ENCODE results near the gene LMCD1. TPM values are rescaled to one million over a fixed set of nuclear protein-coding genes. Genes with fewer than 3 reads are reported as not detected.
"Not testable (repeated sequence)": the region's sequence is repeated elsewhere in the genome, so short reads cannot be mapped to it uniquely, and the experiment has no call there.

LMCD1 gene
- total RNA-seq, 2 donors from 2014 or later, result 5.8 to 7.1 TPM

- intact Hi-C loops (cut with DNase I, micrococcal nuclease), result no loop called here
- ATAC-seq (no peak), DNase-seq (no peak)
Observed at GRCh38 chr3:8574040-8574669, 72.5 kb downstream of the LMCD1 start.

DNA sequence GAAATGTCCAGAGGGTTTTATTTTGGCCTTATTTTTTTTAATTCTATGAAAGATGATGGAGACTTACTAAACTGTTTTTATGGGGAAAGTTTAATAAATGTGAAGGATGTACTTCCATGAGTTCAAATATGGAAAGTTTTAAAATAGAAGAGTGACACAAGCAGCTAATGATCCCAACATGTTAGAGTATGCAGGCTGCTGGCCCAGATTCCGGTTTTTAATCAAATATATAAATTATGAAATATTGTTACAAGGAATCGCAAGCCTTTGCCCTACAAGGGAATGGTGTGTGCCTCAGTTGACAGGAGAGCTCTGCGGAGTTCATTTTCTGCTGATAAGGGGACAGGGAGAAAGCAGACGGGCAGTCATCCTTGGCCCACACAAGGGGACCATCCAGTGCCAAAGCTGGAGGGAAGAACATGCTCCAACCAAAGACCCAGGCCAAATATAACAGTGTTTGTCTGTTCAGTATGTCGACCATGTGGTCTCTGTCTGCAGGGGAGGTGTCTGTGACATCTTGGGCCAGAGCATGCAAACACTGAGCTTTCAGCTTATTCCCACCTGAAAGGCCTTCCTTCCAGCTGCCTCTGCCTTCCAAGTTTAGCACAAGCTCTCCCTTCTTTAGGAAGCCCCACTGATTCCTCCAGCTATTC lies 73.2 kb downstream of the LMCD1 start:
- no peak for DNase-seq
- intact Hi-C loops (cut with DNase I, micrococcal nuclease), result no loop called here
- no peak for ATAC-seq

DNA sequence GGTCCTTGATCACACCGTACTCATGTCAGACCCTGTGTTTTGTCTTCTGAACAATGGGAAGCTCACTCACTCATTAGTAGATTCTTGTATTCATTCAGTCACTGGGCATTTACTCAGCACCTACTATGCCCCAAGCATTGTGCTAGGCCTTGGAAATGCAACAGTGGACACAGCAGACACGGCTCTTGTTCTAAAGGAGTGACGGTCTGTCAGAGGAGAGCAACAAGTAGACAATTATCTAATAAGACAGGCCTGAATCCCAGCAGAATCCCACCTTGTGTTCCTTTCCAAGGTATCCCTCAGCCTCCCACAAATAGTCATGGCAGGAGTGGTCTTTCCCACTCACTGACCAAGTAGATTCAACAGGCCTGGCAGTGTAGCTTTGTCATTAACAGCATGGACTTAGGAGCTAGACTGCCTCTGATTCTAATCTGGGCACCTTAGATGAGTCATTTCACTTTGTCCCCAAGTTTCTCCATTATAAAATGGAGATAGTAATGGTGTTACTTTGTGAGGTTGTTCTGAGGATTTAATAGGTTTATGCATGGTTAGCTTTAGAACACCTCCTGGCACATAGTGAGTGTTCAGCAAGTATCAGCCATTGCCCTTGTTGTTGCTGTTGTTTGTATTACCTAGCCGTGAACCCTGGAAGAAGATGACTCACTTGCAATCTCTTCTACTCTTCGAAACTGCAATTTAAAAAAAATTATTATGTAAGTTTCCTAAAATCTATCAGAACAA lies 73.9 kb downstream of the LMCD1 start:
- intact Hi-C loops (cut with DNase I, micrococcal nuclease), result no loop called here
- DNase-seq (no peak), ATAC-seq (no peak)

DNA sequence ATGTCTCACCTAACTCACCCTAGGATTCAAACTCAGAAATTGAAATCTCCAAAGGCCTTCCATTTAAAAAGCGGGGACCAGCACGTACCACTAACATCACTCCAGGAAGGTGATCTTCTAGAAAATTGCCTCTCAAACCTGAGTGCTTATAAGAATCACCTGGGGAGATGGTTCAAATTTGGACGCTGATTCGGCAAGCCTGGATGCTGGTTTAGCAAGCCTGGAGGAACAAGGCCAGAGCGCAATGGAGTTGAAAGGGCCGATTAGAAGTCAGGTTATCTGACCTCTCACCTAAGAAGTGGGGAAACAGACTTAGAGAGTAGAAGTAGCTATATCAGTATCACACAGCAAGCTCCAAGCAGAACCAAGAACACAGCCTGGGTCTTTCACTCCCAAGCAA lies 74.8 kb downstream of the LMCD1 start:
- intact Hi-C loops (cut with DNase I, micrococcal nuclease), result no loop called here
- ATAC-seq (no peak), DNase-seq (no peak)

DNA sequence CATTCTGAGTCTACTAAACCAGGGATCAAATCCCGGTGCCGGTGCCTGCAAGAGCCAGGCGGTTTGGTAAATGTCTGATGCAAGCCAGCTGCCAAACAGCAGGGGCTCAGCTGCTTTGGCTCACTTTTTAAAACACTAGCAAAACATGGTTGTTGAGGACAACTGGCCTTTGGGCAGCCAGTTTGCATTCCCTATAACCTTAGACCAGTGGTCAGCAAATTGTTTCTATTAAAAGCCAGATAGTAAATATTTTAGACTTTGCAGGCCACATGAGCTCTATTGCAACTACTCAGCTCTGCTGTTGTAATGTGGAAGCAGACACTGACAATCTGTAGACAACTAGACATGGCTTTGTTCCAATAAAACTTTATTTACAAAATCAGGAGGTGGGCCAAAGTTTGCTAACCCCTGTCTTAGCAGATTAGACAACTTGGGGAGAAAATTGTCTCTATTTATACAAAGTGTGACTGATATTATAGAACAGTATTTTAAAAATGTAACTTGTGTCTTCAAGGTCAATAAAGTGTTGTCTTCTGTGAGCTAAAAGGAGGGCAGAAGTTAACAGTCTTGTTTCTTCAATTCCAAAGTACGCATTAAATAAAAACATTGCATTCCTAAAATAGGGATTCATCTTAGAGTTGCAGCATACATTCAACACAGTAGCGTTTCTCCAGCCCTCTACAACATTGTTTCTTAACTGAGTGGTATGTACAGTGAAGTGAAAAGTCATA lies 75.4 kb downstream of the LMCD1 start:
- no peak for DNase-seq
- no peak for ATAC-seq
- intact Hi-C loops (cut with DNase I, micrococcal nuclease), result no loop called here

DNA sequence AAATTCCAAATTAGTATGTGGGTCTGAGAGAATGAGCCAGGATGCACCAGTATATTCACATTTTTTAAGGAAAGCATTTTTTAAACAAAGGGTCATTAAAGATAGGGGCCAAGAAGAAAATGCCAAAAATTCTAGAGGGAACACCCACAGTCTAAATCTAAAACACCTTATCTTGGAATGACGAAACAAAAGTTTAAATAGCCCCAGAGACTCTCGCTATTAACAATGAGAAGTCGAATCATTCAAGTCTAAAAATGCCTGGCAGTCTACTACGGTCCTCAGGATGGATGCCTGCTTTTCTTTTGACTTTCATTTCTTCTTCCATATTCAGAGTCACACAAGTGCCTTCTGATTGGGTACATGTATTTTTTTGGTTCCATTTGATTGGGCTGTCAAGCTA lies 76.7 kb downstream of the LMCD1 start:
- no peak for ATAC-seq
- no peak for DNase-seq
- intact Hi-C loops (cut with DNase I, micrococcal nuclease), result no loop called here

DNA sequence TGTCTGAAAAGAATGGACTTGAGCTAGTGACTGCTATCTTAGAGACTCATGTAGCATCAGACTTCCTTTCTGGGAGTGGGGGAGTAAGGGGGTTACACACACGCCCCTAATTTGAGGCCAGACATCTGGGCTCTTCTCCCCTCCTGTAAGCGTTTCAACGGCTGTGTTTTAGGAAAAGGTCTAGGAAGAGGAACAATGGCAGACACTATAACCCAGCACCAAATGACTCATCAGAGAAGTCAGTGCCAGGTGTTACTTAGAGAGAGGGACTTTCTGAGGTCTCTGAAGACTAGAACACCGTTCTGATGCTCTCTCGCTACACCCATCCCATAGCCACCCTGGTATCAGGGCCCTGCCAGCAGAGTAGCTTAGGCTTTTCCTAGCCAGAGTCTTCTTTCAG lies 77.5 kb downstream of the LMCD1 start:
- intact Hi-C loops (cut with DNase I, micrococcal nuclease), result no loop called here
- ATAC-seq, result no peak

DNA sequence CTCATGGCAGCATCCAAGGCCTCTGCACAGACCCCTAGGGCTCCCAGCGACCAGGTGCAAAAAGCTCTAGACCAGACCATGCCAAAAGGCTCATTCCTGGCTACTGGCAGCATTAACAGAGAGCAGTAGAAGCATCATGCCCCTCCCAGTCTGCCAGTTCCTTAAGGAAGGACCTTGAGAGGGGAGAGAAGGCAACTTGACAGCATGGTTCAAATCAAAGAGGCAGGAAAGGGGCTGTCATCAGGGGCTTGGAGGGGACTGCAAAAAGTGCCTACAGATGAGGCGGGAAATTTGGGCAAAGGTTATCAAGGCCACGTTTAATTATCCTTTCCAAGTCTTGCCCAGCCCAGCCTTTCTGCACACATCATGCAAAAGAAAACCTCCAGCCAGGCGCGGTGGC lies 78.3 kb downstream of the LMCD1 start:
- intact Hi-C loops (cut with DNase I, micrococcal nuclease), result no loop called here
- no peak for ATAC-seq
- no peak for DNase-seq

More for the DNA sequence above, 77.5 kb downstream of the LMCD1 start:
- no peak for DNase-seq

DNA sequence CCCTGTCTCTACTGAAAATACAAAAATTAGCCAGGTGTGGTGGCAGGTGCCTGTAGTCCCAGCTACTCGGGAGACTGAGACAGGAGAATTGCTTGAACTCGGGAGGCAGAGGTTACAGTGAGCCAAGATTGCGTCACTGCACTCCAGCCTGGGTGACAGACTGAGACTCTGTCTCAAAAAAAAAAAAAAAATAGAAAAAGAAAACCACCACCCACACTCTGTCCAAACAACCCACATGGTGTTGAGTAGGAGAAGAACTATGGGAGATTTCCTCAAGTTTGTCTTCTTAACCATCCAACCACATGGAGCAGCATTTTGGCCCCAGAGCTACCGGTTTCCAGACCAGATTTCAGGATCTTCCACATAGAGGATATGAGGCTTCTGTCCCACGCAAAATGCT lies 78.8 kb downstream of the LMCD1 start:
- DNase-seq; intact Hi-C loops (cut with DNase I, micrococcal nuclease); ATAC-seq: not testable (repeated sequence)

DNA sequence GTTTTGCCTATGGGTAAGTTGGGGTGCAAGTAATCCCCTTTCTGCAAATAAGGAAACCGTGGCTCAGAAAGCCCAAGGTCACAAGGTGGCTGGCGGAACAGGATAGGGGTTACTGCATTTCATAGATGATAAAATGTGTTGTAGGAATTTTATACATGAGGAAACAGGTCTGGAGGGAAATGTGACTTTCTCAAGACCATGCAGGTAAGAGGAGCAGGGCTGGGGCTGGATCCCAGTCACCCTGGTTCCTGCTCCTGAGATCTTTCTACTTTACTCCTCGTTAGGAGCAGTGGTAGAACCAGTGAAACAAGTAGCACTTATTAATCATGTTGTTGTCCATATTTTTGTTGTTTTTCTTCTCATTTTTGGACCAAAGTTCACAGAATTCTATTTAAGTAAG lies 79.8 kb downstream of the LMCD1 start:
- no peak for ATAC-seq

GRCh38 chr3:8581806-8582445 lies 80.3 kb downstream of the LMCD1 start:
- ATAC-seq (no peak), DNase-seq (no peak)
- intact Hi-C loops (cut with DNase I, micrococcal nuclease), result no loop called here

More for the DNA sequence above, 79.8 kb downstream of the LMCD1 start:
- intact Hi-C loops (cut with DNase I, micrococcal nuclease), result no loop called here
- no peak for DNase-seq

DNA sequence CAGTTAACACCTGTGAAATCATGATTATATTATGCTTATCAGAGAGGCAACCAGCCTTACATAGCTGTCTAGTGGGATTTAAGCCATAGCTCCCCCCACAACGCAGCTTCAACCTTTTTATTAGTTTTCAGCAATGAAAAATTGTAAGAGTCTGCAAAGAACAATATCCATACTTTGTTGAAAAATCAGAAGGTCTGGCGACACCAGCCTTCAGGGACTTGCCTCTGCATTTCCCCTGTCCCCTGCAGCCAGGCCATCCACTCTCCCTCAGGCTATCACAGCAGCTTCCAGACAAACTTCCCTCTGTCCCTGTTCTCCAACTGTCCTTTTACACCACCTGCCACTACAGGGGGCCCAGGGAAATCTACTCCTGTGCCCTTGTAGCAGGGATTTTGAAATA lies 83.0 kb downstream of the LMCD1 start:
- no peak for ATAC-seq

DNA sequence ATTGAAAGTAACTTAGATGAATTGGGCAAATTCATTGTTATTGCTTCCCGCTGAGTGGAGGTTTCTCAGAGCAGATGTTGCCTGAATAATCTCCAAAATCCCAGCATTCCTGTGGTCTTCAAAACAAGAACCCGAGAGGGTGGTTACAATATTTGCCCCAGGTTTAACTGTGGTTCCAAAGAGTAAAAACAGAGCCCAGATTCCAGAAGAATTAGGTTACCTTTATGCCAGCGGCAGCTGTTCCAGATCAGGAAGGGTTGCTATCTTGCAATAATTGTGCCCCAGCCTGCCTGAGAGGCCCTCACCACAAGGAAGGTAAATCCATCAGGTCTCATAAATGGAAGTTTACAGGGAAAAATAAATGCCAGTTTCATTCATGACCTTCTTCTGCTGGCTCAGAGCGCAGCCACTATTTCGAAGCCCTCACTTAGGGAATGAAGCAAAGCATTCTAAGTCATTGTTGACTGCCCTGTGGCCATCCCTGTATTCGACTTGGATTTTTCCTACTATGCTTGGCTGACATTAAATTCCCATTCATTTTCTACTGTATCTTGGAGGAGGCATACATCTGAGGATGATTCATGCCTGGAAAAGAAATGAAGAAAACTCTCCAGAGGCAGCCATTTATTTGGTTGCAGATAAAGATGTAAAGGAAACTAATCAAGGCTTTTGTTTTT lies 88.4 kb downstream of the LMCD1 start:
- intact Hi-C loops (cut with DNase I, micrococcal nuclease), result no loop called here
- DNase-seq, result no peak
- ATAC-seq, result no peak

More for the DNA sequence above, 83.0 kb downstream of the LMCD1 start:
- intact Hi-C loops (cut with DNase I, micrococcal nuclease), result no loop called here
- no peak for DNase-seq

GRCh38 chr3:8593021-8593827 lies 91.6 kb downstream of the LMCD1 start:
- DNase-seq (no peak), ATAC-seq (no peak)
- intact Hi-C loops (cut with DNase I, micrococcal nuclease), result no loop called here

- intact Hi-C loops (cut with DNase I, micrococcal nuclease), result no loop called here
- no peak for DNase-seq
- ATAC-seq, result no peak
Observed at GRCh38 chr3:8595252-8595651, 93.6 kb downstream of the LMCD1 start.

DNA sequence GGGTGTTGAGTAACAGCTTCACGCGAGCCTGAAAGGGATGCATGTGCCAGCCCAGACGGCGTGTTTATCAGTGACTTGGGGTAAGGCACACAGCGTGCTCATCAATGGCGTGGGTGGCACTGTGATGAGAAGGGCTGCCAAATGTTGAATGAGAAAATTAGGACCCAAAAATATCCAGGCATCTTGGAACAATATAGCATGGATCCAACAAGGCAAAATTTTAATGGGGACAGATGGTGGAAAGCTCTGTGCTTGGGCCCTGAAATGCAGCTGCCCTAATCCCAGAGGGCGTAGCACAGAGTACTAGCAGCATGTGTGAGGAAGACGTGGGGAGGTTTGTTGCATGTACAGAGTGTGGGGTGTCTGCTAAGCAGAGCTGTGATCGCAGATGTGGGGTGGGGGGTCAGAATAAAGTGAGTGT lies 94.1 kb downstream of the LMCD1 start:
- DNase-seq (no peak), ATAC-seq (no peak)
- intact Hi-C loops (cut with DNase I, micrococcal nuclease), result no loop called here

- intact Hi-C loops (cut with DNase I, micrococcal nuclease), result no loop called here
- ATAC-seq (no peak), DNase-seq (no peak)
Observed at GRCh38 chr3:8596321-8597218, 94.9 kb downstream of the LMCD1 start.
